ENCODE data around the gene METTL9. TPM values are rescaled to one million over a fixed set of nuclear protein-coding genes. Genes with fewer than 3 reads are reported as not detected.

METTL9 gene
- total RNA-seq, 1 donor from 2014 or later: 77.1 TPM

DNA sequence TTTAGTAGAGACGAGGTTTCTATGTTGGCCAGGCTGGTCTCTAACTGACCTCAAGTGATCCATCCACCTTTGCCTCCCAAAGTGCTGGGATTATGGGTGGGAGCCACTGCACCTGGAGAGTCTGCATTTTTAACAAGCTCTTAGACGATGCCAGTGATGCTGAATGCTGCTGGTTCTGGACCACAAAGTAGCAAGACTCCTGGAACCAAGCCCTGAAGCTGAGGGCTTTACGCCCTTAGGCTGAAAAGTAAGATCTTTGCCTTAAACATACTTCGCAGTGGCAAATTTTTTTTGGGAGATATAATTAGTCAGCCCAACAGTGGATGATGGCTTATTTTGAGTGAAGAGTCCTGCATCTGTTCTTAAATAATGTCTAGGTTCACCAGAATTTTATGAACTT lies 14.0 kb downstream of the METTL9 start:
- Mint-ChIP-seq H3K36me3 (ENCODE audit: low read depth) (peaks cover 2% of the 10 kb centered on the region), H3K4me1 (ENCODE audit: low read depth) (peaks cover 26% of the 10 kb centered on the region), H3K4me3 (ENCODE audit: unreplicated experiment) (no peak overlapping the region), H3K27me3 (ENCODE audit: low read depth) (no peaks in the 10 kb centered on the region), H3K27ac (ENCODE audit: unreplicated experiment) (no peak overlapping the region), H3K9me3 (ENCODE audit: low read depth) (no peaks in the 10 kb centered on the region)
- TF ChIP-seq, protein P1, sequence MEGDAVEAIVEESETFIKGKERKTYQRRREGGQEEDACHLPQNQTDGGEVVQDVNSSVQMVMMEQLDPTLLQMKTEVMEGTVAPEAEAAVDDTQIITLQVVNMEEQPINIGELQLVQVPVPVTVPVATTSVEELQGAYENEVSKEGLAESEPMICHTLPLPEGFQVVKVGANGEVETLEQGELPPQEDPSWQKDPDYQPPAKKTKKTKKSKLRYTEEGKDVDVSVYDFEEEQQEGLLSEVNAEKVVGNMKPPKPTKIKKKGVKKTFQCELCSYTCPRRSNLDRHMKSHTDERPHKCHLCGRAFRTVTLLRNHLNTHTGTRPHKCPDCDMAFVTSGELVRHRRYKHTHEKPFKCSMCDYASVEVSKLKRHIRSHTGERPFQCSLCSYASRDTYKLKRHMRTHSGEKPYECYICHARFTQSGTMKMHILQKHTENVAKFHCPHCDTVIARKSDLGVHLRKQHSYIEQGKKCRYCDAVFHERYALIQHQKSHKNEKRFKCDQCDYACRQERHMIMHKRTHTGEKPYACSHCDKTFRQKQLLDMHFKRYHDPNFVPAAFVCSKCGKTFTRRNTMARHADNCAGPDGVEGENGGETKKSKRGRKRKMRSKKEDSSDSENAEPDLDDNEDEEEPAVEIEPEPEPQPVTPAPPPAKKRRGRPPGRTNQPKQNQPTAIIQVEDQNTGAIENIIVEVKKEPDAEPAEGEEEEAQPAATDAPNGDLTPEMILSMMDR (IDR thresholded peaks at IDR 0.05): no peak
- DNase-seq (ENCODE audit: low spot score): no peak

DNA sequence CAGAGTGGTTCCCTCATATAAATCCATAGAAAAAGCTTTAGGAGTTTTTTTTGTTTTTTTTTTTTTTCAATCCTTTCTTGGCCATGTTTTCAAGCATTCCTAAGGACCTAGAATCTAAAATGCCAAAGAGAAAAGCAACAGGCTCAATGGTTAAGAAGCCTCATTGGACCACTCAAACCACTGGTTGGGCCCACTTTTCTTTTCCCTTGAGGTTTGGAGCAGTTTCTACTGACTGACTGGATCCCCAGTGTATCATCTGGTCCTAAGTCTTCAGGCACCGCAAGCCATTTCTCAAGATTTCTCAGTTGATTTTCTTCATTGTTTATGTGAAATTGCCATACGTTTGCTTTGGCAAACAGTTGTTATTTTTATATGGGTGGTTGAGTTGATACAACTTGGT lies 14.4 kb downstream of the METTL9 start:
- TF ChIP-seq, protein P1 (IDR thresholded peaks at IDR 0.05): no peak
- Mint-ChIP-seq H3K4me1 (ENCODE audit: low read depth) (peaks cover 26% of the 10 kb centered on the region), H3K4me3 (ENCODE audit: unreplicated experiment) (no peak overlapping the region), H3K36me3 (ENCODE audit: low read depth) (peaks cover 2% of the 10 kb centered on the region), H3K27me3 (ENCODE audit: low read depth) (no peaks in the 10 kb centered on the region), H3K27ac (ENCODE audit: unreplicated experiment) (no peak overlapping the region), H3K9me3 (ENCODE audit: low read depth) (no peaks in the 10 kb centered on the region)
- no peak for DNase-seq (ENCODE audit: low spot score)

- no peak for DNase-seq (ENCODE audit: low spot score)
- H3K9me3 Mint-ChIP-seq (ENCODE audit: low read depth): no peaks in the 10 kb centered on the region
- H3K4me1 Mint-ChIP-seq (ENCODE audit: low read depth): peaks cover 26% of the 10 kb centered on the region
- TF ChIP-seq, protein P1 (IDR thresholded peaks at IDR 0.05): peak; percentile 24
- no peak overlapping the region for H3K4me3 Mint-ChIP-seq (ENCODE audit: unreplicated experiment)
- H3K27me3 Mint-ChIP-seq (ENCODE audit: low read depth): no peaks in the 10 kb centered on the region
- no peak overlapping the region for H3K27ac Mint-ChIP-seq (ENCODE audit: unreplicated experiment)
- peaks cover 2% of the 10 kb centered on the region for H3K36me3 Mint-ChIP-seq (ENCODE audit: low read depth)
These were observed 15.5 kb downstream of the METTL9 start for GRCh38 chr16:21614896-21615295.

GRCh38 chr16:21617607-21618006 lies 18.2 kb downstream of the METTL9 start:
- DNase-seq (ENCODE audit: low spot score): no peak
- no peak overlapping the region for H3K4me3 Mint-ChIP-seq (ENCODE audit: unreplicated experiment)
- no peaks in the 10 kb centered on the region for H3K27me3 Mint-ChIP-seq (ENCODE audit: low read depth)
- TF ChIP-seq, protein P1 (IDR thresholded peaks at IDR 0.05): no peak
- no peaks in the 10 kb centered on the region for H3K9me3 Mint-ChIP-seq (ENCODE audit: low read depth)
- H3K36me3 Mint-ChIP-seq (ENCODE audit: low read depth): peaks cover 2% of the 10 kb centered on the region
- no peak overlapping the region for H3K27ac Mint-ChIP-seq (ENCODE audit: unreplicated experiment)
- H3K4me1 Mint-ChIP-seq (ENCODE audit: low read depth): peaks cover 14% of the 10 kb centered on the region

GRCh38 chr16:21618281-21618680 lies 18.9 kb downstream of the METTL9 start:
- no peak overlapping the region for H3K27ac Mint-ChIP-seq (ENCODE audit: unreplicated experiment)
- TF ChIP-seq, protein P1 (IDR thresholded peaks at IDR 0.05): no peak
- H3K4me1 Mint-ChIP-seq (ENCODE audit: low read depth): peaks cover 11% of the 10 kb centered on the region
- peaks cover 2% of the 10 kb centered on the region for H3K36me3 Mint-ChIP-seq (ENCODE audit: low read depth)
- no peaks in the 10 kb centered on the region for H3K27me3 Mint-ChIP-seq (ENCODE audit: low read depth)
- no peak overlapping the region for H3K4me3 Mint-ChIP-seq (ENCODE audit: unreplicated experiment)
- no peaks in the 10 kb centered on the region for H3K9me3 Mint-ChIP-seq (ENCODE audit: low read depth)
- no peak for DNase-seq (ENCODE audit: low spot score)
